ENCODE results near the gene SMYD3.

DNA sequence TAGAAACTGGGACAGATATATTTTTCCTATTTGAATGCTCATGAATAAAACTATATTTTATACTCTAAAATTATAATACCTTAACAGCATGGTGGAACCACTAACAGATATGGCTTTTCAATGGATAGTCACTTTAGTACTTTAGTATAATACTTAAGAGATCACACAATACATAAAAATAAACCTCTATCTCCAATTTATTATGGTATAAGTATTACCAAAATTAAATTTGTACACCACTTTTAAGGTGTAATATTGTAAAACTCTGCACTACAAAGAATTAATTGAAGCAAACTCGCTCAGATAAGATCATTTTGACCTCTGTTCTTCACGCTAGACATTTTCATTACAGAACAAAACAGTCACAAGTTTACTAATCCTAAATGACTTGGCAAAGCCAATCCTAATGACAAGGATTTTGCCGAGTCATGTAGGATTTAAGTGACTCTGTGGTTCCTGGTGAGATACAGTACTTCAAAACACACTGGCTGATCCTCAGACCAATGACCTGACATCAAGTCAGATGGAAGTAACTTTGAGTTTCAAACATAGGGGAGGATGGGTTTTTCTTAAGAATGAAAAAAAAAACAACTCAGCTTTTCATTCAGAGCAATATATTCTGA lies 200.6 kb downstream of the SMYD3 start:
- no peak for TF ChIP-seq CTCF (conservative IDR thresholded peaks at IDR 0.05; ENCODE audit: low read depth, low read length)
- no peak for TF ChIP-seq POLR2A (IDR thresholded peaks at IDR 0.05; ENCODE audit: low read depth, low read length)
- no peak for TF ChIP-seq ELK1 (IDR thresholded peaks at IDR 0.05; ENCODE audit: borderline replicate concordance, low read depth, low read length)
- no peak for TF ChIP-seq MAZ (IDR thresholded peaks at IDR 0.05; ENCODE audit: borderline replicate concordance, low read depth, low read length)
- TF ChIP-seq FOS (IDR thresholded peaks at IDR 0.05; ENCODE audit: low read depth, low read length): no peak
- TF ChIP-seq RCOR1 (IDR thresholded peaks at IDR 0.05; ENCODE audit: insufficient replicate concordance, low read length): no peak
- TF ChIP-seq RAD21 (IDR thresholded peaks at IDR 0.05; ENCODE audit: low read length): no peak
- TF ChIP-seq, protein P1, sequence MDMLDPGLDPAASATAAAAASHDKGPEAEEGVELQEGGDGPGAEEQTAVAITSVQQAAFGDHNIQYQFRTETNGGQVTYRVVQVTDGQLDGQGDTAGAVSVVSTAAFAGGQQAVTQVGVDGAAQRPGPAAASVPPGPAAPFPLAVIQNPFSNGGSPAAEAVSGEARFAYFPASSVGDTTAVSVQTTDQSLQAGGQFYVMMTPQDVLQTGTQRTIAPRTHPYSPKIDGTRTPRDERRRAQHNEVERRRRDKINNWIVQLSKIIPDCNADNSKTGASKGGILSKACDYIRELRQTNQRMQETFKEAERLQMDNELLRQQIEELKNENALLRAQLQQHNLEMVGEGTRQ (IDR thresholded peaks at IDR 0.05; ENCODE audit: low read depth, low read length): no peak
